KMS-11 (cell line): ENCODE data around the gene CFDP1.

Experiments
- H2AFZ ChIP-seq: fragments of 200-600 bp; sonication (generic); 2 replicates; pipeline ENCODE4 v1.6.1; 2016; ENCODE audit warnings: antibody characterized with exemption, mixed run types, low read depth
- H3K27ac ChIP-seq: fragments of 200-600 bp; sonication (generic); 2 replicates; pipeline ENCODE4 v1.6.1; 2016; ENCODE audit warnings: mild to moderate bottlenecking, mixed run types
- H3K27me3 ChIP-seq: fragments of 200-600 bp; sonication (generic); 2 replicates; pipeline ENCODE4 v1.6.1; 2017; ENCODE audit warnings: mild to moderate bottlenecking, low read depth, mixed run types, moderate library complexity; ENCODE audit not compliant: insufficient read depth
- H3K36me3 ChIP-seq: fragments of 200-600 bp; sonication (generic); 2 replicates; pipeline ENCODE4 v1.6.1; 2017; ENCODE audit warnings: mild to moderate bottlenecking, mixed run types; ENCODE audit not compliant: insufficient read depth
- H3K4me1 ChIP-seq: fragments of 200-600 bp; sonication (generic); 2 replicates; pipeline ENCODE4 v1.6.1; 2016; ENCODE audit warnings: mild to moderate bottlenecking, low read depth, mixed run types; ENCODE audit not compliant: poor library complexity, severe bottlenecking
- H3K4me2 ChIP-seq: fragments of 200-600 bp; sonication (generic); 2 replicates; pipeline ENCODE4 v1.7.0; 2016; ENCODE audit warnings: mild to moderate bottlenecking, mixed run types
- H3K4me3 ChIP-seq: fragments of 200-600 bp; sonication (generic); IDR thresholded peaks from 2 replicates; pipeline ENCODE4 v1.6.1; 2017; ENCODE audit warnings: low read depth, low read length, mixed read lengths; ENCODE audit not compliant: insufficient read depth
- H3K79me2 ChIP-seq: fragments of 200-600 bp; sonication (generic); 2 replicates; pipeline ENCODE4 v1.6.1; 2016; ENCODE audit warnings: low read depth, mixed run types; ENCODE audit not compliant: insufficient read depth
- H3K9ac ChIP-seq: fragments of 200-600 bp; sonication (generic); 2 replicates; pipeline ENCODE4 v1.6.1; 2016; ENCODE audit warnings: mild to moderate bottlenecking, mixed run types
- H4K20me1 ChIP-seq: fragments of 200-600 bp; sonication (generic); 2 replicates; pipeline ENCODE4 v1.6.1; 2016; ENCODE audit warnings: mild to moderate bottlenecking, mixed run types; ENCODE audit not compliant: insufficient read depth
- TF ChIP-seq, protein P1 (sequence below): fragments of 200-600 bp; sonication (generic); conservative IDR thresholded peaks from 2 replicates; pipeline ENCODE4 v1.6.1; 2017; ENCODE audit warnings: low read depth, mild to moderate bottlenecking, antibody characterized with exemption, low read length, moderate library complexity, mixed read lengths

Gene CFDP1

DNA sequence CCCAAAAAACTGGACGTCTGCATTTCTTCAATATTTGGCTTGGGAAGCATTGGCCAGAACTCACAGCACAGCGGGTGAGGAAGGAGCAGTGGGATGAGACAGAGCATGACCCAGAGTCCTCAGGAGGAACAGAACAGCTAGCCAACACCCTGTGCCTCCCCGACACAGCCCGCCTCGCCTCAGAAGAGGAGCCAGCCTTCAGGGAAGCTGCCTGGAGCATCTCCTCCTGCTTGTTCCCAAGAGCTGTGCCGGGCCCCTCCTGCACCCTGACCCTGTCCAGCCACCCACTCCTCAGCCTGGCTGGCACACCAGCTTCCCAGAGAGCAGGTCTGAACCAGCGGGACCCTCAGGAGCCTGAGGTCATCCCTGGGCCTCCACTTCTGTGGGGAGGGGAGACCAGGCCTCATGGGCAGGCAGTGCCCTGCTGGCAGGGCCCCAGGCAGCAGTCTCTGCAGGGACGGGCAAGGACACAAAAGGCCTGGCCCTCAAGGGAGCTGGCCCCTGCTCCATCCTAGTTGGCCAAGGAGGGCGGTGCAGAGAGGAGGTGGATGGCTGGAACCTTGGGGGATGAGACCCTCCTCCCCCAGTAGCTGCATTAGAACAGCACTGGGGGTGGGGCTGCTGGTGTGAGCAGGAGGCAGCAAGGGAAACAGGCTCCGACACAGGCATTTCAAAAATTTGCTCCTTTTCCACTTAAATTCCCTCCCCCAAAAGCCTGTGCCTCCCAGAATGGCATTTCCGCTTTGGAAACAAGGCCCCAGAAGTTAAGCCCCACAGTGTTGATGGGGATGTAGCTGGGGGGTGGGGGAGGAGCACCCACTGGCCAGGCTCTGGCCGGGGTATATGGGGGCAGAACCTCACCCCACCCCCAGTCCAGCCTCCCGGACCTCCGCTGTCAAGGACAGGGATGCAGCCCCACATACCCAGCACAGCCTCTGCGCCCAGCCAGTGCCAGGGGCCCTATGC, 180.1 kb downstream of the CFDP1 start:
- H3K4me3 ChIP-seq: no peak overlapping the region
- no peaks in the 10 kb centered on the region for H3K4me1 ChIP-seq
- no peak overlapping the region for H2AFZ ChIP-seq
- H3K4me2 ChIP-seq: no peak overlapping the region
- no peaks in the 10 kb centered on the region for H3K79me2 ChIP-seq
- H4K20me1 ChIP-seq: no peaks in the 10 kb centered on the region
- H3K36me3 ChIP-seq: no peaks in the 10 kb centered on the region
- no peak overlapping the region for H3K9ac ChIP-seq
- no peak overlapping the region for H3K27ac ChIP-seq
- H3K27me3 ChIP-seq: no peaks in the 10 kb centered on the region
- TF ChIP-seq, protein P1, sequence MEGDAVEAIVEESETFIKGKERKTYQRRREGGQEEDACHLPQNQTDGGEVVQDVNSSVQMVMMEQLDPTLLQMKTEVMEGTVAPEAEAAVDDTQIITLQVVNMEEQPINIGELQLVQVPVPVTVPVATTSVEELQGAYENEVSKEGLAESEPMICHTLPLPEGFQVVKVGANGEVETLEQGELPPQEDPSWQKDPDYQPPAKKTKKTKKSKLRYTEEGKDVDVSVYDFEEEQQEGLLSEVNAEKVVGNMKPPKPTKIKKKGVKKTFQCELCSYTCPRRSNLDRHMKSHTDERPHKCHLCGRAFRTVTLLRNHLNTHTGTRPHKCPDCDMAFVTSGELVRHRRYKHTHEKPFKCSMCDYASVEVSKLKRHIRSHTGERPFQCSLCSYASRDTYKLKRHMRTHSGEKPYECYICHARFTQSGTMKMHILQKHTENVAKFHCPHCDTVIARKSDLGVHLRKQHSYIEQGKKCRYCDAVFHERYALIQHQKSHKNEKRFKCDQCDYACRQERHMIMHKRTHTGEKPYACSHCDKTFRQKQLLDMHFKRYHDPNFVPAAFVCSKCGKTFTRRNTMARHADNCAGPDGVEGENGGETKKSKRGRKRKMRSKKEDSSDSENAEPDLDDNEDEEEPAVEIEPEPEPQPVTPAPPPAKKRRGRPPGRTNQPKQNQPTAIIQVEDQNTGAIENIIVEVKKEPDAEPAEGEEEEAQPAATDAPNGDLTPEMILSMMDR: no peak

- no peaks in the 10 kb centered on the region for H3K27me3 ChIP-seq
- no peak overlapping the region for H2AFZ ChIP-seq
- no peaks in the 10 kb centered on the region for H3K4me1 ChIP-seq
- TF ChIP-seq, protein P1: no peak
- H4K20me1 ChIP-seq: no peaks in the 10 kb centered on the region
- H3K4me2 ChIP-seq: no peak overlapping the region
- no peak overlapping the region for H3K9ac ChIP-seq
- no peak overlapping the region for H3K4me3 ChIP-seq
- no peaks in the 10 kb centered on the region for H3K79me2 ChIP-seq
- no peak overlapping the region for H3K27ac ChIP-seq
- H3K36me3 ChIP-seq: no peaks in the 10 kb centered on the region
These were observed 181.0 kb downstream of the CFDP1 start for GRCh38 chr16:75252049-75252864.

DNA sequence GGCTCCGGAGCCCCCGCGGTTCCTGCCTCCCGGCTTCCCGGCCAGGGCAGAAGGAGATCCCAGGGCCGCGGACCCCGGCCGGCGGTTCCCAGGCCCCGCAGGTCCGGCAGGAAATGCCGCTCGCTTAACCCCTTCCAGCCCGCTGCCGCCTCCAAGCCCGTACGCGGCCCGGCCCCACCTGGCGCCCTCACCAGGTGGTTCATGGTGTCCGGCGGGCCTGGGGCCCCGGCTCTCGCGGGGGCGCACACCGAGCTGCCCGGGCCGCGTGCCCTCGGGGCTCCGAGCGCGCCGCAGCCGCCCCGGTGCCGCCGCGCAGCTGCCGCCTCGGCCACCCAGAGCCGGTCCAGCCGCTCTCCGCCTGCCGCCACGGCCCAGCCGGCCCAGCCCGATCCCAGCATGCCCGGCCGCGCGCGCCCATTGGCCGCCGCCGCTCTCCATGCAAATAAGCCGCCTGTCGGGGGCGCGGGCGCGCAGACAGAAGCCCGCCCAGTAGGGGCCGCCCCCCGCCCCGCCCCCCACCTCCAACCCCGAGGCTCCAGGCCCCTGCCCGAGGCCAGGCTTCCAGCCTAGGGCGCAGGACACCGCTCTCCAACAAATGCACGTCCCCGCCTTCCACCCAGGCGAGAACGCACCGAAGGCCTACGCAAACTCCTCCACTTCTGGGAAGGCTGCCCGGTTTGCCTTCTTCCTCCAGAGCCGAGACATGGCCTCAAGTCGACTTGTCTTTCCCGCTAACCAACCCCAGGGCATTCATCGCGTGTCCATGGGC, 181.8 kb downstream of the CFDP1 start, which contains the start of gene BCAR1:
BCAR1 (minus strand) TSS at position 345 of the 769 bp plus-strand sequence; CDS start at position 203, 142 bp downstream.
- Histone ChIP-seq H2AFZ (no peak within 1 kb of the TSS), H3K27ac (no peak within 1 kb of the TSS), H4K20me1 (no peaks in the 10 kb centered on the region), H3K4me1 (no peaks in the 10 kb centered on the region), H3K9ac (no peak within 1 kb of the TSS), H3K4me3 (no peak within 1 kb of the TSS), H3K4me2 (no peak within 1 kb of the TSS), H3K36me3 (no peaks in the 10 kb centered on the region), H3K79me2 (no peaks in the 10 kb centered on the region), H3K27me3 (no peaks in the 10 kb centered on the region)
- TF ChIP-seq, protein P1: no peak

GRCh38 chr16:75250809-75251279, 182.5 kb downstream of the CFDP1 start:
- Histone ChIP-seq H3K27ac (no peak overlapping the region), H3K4me2 (no peak overlapping the region)

More at GRCh38 chr16:75250809-75251279, 182.5 kb downstream of the CFDP1 start:
- Histone ChIP-seq H3K79me2 (no peaks in the 10 kb centered on the region), H2AFZ (no peak overlapping the region), H3K9ac (no peak overlapping the region), H3K36me3 (no peaks in the 10 kb centered on the region), H3K4me1 (no peaks in the 10 kb centered on the region), H4K20me1 (no peaks in the 10 kb centered on the region), H3K4me3 (no peak overlapping the region), H3K27me3 (no peaks in the 10 kb centered on the region)
- TF ChIP-seq, protein P1: no peak
